ENCODE measurements around the gene C2. TPM values are rescaled to one million over a fixed set of nuclear protein-coding genes. Genes with fewer than 3 reads are reported as not detected.

Gene C2
- polyA plus RNA-seq, 1 of the 3 experiments (the other 2 are of a cell fraction), result 0.43 TPM

DNA sequence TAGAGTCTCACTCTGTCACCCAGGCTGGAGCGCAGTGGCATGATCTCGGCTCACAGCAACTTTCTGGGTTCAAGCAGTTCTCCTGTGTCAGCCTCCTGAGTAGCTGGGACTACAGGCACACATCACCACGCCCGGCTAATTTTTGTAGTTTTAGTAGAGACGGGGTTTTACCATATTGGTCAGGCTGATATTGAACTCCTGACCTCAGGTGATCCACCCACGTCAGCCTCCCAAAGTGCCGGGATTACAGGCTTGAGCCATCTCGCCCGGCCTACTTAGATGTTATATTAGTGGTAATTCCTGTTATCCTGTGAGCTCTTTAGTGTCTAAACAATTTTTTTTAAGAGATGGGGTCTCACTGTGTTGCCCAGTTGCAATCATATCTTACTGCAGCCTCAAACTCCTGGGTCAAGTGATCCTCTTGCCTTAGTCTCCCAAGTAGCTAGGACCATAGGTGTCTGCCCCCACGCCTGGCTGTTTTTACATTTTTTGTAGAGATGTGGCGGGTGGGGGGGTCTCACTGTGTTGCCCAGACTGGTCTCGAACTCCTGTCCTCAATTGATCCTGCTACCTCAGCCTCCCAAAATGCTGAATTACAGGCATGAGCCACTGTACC, 50.4 kb downstream of the C2 start:
- Histone ChIP-seq H3K4me3 (ENCODE audit: low read depth in 2 of 2, low read length in 1 of 2) (no peak overlapping the region), H3K4me1 (ENCODE audit: control insufficient read depth in 1 of 2, insufficient read depth in 2 of 2, low read depth in 1 of 2, low read length in 1 of 2) (peaks cover 0 to 5% of the 10 kb centered on the region in 2 experiments; a peak in 3 of 4 replicates), H3K27ac (ENCODE audit: low read depth in 2 of 2, low read length in 1 of 2) (no peak overlapping the region), H3K9me3 (no peaks in the 10 kb centered on the region), H3K4me2 (no peak overlapping the region), H2AFZ (ENCODE audit: low read depth) (no peak overlapping the region), H3K9ac (no peak overlapping the region), H3K36me3 (replicated peaks in 1 of 2; ENCODE audit: control insufficient read depth in 1 of 2, insufficient read depth in 2 of 2, low read length in 1 of 2) (peaks cover 8 to 17% of the 10 kb centered on the region in 2 experiments), H3K79me2 (ENCODE audit: insufficient read depth) (peaks cover 30% of the 10 kb centered on the region), H3F3A (replicated peaks; ENCODE audit: insufficient read depth) (no peaks in the 10 kb centered on the region), H4K20me1 (ENCODE audit: insufficient read depth) (no peaks in the 10 kb centered on the region), H3K27me3 (ENCODE audit: insufficient read depth) (no peaks in the 10 kb centered on the region), H3K9me2 (no peaks in the 10 kb centered on the region)
- no peak for DNase-seq
- ChIA-PET POLR2A (no interaction called here), CTCF (interaction anchor here (1.8 kb wide), 1 partner anchor 26 kb away, joined by 6 read pairs; no protein-coding TSS in a partner anchor)
- TF ChIP-seq, protein P1, sequence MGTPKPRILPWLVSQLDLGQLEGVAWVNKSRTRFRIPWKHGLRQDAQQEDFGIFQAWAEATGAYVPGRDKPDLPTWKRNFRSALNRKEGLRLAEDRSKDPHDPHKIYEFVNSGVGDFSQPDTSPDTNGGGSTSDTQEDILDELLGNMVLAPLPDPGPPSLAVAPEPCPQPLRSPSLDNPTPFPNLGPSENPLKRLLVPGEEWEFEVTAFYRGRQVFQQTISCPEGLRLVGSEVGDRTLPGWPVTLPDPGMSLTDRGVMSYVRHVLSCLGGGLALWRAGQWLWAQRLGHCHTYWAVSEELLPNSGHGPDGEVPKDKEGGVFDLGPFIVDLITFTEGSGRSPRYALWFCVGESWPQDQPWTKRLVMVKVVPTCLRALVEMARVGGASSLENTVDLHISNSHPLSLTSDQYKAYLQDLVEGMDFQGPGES (IDR thresholded peaks at IDR 0.05; ENCODE audit: low read depth, low read length), result no peak
- no peak for TF ChIP-seq YY1 (IDR thresholded peaks at IDR 0.05; ENCODE audit: low read depth)
- TF ChIP-seq GABPA (IDR thresholded peaks at IDR 0.05; ENCODE audit: low read depth), result no peak
- TF ChIP-seq, protein P2, sequence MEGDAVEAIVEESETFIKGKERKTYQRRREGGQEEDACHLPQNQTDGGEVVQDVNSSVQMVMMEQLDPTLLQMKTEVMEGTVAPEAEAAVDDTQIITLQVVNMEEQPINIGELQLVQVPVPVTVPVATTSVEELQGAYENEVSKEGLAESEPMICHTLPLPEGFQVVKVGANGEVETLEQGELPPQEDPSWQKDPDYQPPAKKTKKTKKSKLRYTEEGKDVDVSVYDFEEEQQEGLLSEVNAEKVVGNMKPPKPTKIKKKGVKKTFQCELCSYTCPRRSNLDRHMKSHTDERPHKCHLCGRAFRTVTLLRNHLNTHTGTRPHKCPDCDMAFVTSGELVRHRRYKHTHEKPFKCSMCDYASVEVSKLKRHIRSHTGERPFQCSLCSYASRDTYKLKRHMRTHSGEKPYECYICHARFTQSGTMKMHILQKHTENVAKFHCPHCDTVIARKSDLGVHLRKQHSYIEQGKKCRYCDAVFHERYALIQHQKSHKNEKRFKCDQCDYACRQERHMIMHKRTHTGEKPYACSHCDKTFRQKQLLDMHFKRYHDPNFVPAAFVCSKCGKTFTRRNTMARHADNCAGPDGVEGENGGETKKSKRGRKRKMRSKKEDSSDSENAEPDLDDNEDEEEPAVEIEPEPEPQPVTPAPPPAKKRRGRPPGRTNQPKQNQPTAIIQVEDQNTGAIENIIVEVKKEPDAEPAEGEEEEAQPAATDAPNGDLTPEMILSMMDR (IDR thresholded peaks at IDR 0.05), result no peak
- TF ChIP-seq GATA2 (CRISPR knock-in tag; IDR thresholded peaks at IDR 0.05), result no peak
- TF ChIP-seq RCOR1 (IDR thresholded peaks at IDR 0.05; ENCODE audit: low read length), result no peak
- TF ChIP-seq, protein P3, sequence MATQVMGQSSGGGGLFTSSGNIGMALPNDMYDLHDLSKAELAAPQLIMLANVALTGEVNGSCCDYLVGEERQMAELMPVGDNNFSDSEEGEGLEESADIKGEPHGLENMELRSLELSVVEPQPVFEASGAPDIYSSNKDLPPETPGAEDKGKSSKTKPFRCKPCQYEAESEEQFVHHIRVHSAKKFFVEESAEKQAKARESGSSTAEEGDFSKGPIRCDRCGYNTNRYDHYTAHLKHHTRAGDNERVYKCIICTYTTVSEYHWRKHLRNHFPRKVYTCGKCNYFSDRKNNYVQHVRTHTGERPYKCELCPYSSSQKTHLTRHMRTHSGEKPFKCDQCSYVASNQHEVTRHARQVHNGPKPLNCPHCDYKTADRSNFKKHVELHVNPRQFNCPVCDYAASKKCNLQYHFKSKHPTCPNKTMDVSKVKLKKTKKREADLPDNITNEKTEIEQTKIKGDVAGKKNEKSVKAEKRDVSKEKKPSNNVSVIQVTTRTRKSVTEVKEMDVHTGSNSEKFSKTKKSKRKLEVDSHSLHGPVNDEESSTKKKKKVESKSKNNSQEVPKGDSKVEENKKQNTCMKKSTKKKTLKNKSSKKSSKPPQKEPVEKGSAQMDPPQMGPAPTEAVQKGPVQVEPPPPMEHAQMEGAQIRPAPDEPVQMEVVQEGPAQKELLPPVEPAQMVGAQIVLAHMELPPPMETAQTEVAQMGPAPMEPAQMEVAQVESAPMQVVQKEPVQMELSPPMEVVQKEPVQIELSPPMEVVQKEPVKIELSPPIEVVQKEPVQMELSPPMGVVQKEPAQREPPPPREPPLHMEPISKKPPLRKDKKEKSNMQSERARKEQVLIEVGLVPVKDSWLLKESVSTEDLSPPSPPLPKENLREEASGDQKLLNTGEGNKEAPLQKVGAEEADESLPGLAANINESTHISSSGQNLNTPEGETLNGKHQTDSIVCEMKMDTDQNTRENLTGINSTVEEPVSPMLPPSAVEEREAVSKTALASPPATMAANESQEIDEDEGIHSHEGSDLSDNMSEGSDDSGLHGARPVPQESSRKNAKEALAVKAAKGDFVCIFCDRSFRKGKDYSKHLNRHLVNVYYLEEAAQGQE (IDR thresholded peaks at IDR 0.05; ENCODE audit: low read depth, low read length), result no peak
- TF ChIP-seq, protein P4, sequence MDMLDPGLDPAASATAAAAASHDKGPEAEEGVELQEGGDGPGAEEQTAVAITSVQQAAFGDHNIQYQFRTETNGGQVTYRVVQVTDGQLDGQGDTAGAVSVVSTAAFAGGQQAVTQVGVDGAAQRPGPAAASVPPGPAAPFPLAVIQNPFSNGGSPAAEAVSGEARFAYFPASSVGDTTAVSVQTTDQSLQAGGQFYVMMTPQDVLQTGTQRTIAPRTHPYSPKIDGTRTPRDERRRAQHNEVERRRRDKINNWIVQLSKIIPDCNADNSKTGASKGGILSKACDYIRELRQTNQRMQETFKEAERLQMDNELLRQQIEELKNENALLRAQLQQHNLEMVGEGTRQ (IDR thresholded peaks at IDR 0.05; ENCODE audit: borderline replicate concordance, low read depth, low read length), result no peak
- TF ChIP-seq, protein P5, sequence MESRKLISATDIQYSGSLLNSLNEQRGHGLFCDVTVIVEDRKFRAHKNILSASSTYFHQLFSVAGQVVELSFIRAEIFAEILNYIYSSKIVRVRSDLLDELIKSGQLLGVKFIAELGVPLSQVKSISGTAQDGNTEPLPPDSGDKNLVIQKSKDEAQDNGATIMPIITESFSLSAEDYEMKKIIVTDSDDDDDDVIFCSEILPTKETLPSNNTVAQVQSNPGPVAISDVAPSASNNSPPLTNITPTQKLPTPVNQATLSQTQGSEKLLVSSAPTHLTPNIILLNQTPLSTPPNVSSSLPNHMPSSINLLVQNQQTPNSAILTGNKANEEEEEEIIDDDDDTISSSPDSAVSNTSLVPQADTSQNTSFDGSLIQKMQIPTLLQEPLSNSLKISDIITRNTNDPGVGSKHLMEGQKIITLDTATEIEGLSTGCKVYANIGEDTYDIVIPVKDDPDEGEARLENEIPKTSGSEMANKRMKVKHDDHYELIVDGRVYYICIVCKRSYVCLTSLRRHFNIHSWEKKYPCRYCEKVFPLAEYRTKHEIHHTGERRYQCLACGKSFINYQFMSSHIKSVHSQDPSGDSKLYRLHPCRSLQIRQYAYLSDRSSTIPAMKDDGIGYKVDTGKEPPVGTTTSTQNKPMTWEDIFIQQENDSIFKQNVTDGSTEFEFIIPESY (IDR thresholded peaks at IDR 0.05; ENCODE audit: borderline replicate concordance, low read depth), result no peak
- no peak for TF ChIP-seq EZH2phosphoT487 (IDR thresholded peaks at IDR 0.05; ENCODE audit: borderline replicate concordance, low read depth)
- 92% methylated on average over 12 of the region's 12 CpGs for WGBS (ENCODE audit: low lambda C conversion rate)

Measured in SK-N-SH (cell line).